GM19035 (cell line): ENCODE results near the gene SEL1L3.
A peak's percentile ranks its signal among the peaks of the same experiment; 100 is the strongest.
"Not testable (repeated sequence)": the region's sequence is repeated elsewhere in the genome, so short reads cannot be mapped to it uniquely, and the experiment has no call there.

Experiments
- ATAC-seq: cut with Tn5 transposase; IDR thresholded peaks from one replicate; pipeline ENCODE4 v1.9.1; 2021; ENCODE audit not compliant: unreplicated experiment

The SEL1L3 gene

DNA sequence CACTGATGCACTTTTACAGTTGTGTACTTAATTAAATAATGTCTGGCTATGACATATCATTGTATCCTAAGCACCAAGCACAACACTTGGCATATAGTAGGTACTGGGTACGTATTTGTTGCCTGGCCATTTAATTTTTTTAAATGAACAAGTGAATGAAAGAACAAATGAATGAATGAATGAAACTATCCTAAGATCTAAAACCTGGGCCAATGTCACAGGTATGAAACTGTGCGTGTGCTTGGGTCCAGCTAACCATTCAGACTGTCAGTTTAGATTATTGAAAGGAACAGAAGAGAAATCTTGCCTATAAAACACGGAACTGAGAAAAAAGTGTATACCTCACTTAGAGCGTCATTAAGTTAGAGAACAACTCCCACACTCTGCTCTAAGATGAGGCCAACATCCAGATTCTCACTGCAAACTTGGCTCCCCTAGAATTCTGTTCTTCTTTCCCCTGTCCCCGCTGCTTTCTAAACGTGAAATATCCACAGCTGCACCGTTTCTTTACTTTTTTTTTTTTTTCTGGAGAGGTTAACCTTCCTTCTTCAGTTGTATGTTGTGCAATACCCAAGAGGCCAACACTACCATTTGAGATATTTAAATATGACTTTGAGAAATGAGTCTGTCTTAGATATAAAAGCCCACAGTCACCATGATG is 17.3 kb upstream of the SEL1L3 start:
- ATAC-seq = peak; percentile 50

DNA sequence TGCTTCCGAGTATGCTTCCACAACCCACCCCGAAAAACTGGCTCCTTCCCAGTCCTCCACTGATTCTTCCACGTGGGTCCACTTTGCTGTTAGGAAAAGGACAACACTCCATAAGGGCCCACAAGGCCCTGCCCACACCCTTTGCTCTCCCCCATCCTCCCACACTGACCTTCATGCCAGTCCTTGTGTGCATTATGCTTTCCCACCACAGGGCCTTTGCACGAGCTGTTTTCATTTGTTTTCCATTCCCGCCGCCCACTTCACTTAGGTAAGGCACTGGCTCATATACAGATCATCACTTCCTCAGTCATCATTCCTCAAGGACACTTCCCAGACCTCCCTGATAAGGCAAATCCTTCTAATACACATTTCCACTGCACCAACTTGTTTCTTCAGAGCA is 16.8 kb upstream of the SEL1L3 start:
- no peak for ATAC-seq

DNA sequence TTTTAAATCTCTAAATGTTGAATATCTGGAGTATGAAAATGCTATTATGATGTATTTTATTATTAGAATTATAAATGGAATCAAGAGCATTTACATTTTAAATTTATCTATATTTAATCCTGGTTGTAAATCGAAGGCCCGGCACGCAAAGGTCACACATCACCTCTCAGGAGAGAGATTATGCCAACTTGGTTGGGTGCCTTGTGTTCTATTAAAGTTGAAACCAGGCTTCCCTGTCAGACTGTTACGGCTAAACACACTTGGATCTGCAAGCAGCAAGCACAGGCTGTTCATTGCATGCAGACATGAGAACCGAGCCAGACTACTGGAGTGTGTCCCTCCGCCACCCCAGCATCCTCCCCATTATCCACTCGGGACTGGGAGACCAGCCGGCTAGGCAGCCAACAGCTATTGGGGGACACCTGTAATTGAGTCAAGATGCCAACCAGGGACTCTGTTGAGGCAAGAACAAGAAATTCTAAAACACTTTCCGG is 16.4 kb upstream of the SEL1L3 start:
- no peak for ATAC-seq

DNA sequence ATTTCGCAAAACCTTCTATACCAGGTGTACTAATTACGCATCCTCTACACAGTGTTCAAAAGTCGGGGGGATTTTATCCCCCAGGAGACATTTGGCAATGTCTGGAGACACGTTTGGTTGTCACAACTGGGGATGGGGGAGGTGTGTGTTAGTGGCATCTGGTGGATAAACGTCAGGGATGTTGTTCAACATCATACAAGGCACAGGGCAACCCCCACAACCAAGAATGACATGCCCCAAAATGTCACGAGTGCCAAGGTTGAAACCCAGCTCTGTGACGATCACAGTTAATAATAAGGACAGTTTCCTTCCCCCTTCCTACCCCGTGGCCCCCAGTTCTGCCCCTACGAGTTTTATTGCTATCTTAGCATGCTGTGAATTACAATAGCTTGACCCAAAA is 15.9 kb upstream of the SEL1L3 start:
- no peak for ATAC-seq

DNA sequence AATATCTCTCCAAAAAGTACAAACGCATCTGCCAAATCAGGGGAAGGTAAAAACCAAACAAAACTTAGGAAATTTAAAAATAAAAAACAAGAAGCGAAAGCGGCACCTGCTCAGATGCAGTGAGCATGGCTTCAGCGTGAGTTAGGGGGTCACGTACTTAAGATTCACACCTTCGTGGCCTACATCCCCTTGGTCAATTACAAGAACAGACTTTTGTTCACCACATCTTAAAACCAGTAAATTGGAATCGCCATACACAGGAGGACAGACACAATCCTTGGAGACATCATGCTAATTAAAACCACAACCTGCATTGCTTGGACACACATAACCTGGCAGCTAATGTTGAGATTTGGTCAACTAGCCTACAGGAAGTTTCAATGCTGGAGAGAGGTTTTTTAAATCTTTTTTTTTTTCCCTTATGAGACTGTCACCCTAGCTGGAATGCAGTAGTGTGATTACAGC is 12.5 kb upstream of the SEL1L3 start:
- ATAC-seq = peak; percentile 57

DNA sequence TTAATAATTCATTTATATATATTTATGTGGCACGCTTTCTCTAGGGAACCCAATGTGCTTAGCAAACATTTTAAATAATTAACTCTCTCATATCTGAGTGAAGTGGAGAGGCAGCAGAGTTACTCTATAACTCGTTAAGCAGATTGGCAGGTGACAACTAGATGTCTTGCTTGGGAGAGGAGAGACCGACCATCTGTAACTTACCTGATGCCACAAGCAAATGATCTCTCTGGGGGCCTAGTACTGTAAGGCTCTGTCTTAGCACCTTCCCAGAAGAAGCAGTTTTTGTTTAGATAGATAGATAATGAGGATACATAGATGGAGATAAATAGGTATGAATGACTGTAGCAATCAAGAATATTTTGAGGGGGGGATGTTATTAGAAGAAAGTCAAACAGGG is 11.9 kb upstream of the SEL1L3 start:
- ATAC-seq = peak; percentile 30

DNA sequence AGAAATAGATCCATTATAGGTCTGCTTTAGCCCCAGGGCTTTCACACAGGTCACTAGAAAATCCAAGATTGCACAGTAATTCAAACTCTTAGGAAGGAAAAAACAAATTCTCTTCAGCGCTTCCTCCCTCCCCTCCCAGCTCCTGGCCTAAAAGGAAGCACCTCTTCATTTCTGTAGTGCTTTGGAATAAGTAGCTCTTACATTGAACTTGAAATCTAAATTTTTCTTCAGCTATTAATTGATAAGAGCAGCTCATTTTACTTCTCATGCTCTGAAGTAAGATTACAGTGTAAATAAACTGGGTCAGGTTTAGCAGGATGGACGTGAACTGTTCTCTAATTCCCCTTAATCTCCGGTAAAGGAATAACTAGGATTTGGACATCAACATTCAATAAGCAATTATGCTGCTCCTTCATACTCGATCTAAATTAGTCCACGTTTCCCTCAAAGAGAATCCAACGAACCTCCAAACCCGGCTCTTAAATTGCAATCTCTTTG is 10.9 kb upstream of the SEL1L3 start:
- no peak for ATAC-seq

DNA sequence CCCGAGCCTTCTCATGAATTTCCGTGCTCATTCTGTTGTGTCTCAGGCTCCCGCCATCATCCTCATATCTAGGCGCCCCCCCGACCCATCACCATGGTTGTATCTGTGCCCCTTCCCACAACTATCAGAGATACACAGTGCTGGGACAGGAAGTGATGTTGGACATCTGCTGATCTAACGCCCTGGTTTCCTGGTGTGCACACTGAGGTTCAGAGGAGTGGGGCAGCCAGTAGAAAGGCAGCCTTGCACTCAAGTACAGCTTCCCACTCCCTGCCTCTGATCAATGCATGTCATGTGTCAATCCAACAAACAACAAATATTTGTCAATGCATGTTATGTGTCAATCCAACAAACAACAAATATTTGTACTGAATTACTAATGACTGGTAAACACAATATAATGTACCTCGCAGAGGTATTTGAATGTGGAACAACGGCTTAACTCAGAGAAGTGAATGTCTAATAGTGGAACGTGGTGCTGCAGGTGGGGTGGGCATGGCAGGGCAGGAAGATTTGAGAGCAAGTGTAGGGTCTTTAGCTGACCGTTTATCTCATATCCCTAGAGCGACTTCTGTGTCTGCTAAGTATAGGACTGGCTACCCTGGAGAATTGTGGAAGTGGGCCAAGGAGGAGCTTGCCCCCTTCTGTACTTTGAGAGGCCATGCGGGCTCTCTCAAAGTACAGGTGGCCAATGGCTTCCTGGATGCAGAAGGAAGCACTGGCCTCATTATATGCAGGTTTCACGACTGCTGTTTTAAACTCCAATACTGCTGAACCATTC is 10.3 kb upstream of the SEL1L3 start:
- no peak for ATAC-seq

DNA sequence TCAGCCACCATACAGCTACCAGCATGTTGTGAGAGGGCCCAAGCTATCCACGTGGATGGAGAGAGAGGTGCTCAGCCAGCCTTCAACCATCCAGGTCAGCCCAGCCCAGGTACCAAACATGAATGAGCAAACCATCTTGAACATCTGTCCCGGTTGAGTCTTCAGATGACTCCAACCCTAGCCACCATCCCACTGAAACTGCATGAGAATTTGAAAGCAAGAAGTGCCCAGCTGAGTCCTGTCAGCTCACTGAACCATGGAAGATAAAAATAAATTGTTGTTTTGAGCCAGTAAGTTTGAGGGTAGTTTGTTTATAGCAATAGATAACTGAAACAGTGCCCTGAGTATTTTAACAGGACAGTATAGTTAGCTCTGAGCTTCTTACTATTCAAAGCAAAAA is 7.3 kb upstream of the SEL1L3 start:
- peak; percentile 43 for ATAC-seq

DNA sequence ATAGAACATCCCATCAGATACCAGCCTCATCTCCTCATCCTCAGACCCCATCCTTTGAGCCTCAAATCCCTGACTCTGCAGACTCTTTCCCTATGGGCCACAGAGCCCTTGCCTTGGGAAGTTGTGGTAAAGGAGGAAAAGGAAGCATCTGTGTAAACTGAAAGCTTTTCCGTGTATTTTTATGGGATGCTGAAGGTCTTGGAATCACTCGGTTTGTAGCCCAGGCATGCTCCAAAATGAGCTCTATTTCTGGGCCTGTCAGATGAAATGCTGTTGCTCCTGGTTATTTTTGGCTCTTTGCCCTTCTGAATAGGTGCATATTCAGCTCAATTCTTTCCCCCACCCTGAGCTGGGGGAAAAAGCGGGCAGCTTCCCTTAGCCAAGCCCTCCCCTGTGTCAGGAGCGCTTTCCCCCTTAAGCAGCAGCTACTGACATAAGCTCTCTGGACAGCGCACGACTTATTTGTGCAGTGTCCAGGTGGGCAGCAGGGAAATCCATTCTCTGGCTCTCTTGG is 5.0 kb upstream of the SEL1L3 start:
- ATAC-seq = no peak

DNA sequence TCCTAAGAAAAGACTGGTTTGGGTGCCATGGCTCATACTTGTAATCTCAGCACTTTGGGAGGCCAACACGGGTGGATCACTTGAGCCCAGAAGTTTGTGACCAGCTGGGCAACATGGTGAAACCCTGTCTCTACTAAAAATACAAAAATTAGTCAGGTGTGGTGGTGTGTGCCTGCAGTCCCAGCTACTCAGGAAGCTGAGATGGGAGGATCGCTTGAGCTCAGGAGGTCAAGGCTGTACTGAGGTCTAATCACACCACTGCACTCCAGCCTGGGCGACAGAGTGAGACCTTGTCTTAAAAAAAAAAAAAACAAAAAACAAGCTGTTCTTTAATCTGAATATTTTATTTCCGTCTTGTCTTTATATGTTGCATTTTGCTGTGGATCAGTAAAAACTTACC is 3.6 kb upstream of the SEL1L3 start:
- ATAC-seq = not testable (repeated sequence)

DNA sequence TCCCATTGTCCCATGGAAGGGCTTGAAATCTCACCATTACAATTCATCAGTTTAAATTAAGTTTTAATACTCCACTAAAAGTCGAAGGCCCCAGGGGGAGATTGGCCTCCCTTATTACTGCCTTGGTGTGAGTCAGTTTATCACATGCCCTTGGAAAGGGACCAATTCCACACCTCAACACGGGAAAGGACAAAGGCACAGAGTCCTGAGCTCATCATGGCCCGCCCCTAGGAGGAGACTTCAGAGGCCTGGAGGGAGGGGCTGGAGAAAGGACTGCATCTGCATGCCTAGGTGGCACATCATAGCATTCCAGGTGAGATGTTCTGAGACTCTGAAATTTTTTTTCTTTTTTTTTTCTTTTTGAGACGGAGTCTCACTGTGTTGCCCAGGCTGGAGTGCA is 2.8 kb upstream of the SEL1L3 start:
- ATAC-seq = no peak

DNA sequence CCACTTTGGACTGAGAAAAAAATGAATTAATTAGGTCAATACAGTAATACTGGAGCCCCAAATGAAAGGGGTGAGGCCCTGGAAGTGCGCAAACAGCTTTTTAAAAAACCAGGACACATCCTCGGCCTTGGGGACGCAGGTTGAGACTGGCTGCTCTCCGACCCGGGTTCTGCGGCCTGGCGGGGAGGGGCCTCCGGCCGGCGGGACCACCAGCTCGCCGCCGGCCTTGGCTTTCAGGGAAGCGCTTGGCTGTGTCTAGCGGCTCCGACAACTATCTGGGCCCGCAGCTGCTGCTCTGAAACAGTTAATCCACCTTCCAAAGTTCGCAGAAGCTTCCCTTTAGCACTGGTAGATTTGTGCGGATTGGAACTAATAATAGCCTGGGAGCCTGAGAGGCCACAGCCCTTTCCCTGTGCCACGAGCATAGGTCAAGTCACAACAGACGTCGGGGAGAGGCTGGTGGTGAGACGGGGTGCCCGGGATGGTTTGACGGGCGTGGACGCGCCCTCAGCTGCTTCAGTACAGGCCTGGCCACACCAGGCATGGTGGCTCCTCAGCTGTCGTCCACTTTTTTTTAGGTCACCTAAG is 1.1 kb upstream of the SEL1L3 start:
- ATAC-seq = no peak

DNA sequence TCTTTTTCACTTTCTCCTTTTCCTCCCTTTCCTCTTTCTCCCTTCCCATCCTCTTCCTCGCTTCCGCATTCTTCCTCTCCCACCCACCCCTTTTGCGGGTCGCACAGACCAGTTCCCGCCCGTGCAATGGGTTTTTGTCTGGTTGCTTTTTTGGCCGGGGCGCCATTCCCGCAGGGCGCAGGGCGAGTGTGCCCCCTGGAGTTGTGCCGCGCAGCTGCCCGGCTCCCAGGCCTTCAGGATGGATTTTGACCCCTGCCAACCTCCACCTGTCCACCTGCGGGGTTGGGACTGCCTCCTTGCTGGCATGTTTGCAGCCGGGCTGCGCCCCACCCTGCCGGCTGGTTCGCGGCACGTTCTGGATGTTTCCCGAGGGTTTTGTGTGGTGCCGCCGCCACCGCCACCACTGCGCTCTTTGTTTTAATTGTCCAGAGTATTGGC is 578 bp upstream of the SEL1L3 start:
- ATAC-seq = no peak

DNA sequence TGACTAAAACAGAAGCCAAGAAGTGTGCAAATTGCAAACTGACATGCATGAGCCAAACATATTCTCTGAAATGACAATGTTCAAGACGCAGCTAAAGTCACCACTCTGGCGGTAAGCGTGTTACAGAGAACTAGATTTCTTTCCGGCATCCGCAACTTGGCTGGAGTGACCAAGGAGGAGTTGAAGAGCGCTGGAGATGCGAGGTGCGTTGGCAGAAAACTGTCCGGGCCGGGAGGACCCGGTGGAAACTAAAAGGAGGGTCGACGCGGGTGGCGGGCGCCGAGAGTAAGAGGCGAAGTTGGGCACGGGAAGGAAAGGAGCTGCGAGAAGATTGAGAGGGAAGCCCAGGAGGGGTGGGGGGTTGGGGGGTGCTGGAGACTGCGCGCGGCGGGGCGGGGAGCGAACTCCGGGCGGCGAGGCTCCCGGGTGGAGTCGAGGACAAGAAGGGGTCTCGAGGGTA is 807 bp downstream of the SEL1L3 start:
- peak; percentile 14 for ATAC-seq

DNA sequence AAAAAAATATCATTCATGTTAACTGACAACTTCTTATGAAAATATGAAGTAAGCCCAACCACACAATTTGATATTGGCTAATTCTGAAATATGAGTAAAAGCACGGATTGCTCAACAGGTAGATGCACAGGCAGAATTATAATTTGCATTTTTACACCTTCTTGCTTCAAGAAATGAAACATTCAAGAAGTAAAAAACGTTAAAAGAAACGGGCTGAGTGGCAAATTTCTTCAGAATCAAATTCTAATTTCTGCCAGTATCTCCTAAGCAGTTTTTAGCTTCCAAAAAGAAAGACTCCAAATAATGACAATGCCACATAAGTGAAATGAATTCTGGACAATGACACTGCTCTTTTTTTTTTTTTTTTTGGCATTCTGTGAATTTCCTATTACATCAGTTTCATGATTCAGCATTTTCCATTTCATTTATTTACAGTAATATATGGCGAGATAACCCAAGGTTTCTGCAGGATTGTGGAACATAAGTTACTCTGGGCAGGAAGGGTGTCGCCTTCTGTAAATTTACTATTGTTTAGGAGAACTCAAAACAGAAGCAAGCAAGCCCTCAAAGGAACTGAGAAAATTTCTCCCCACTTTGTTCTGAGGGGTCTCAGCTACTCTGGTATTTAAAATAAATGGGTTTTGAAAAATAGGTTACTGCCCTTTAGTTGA is 1.4 kb downstream of the SEL1L3 start:
- ATAC-seq = no peak

DNA sequence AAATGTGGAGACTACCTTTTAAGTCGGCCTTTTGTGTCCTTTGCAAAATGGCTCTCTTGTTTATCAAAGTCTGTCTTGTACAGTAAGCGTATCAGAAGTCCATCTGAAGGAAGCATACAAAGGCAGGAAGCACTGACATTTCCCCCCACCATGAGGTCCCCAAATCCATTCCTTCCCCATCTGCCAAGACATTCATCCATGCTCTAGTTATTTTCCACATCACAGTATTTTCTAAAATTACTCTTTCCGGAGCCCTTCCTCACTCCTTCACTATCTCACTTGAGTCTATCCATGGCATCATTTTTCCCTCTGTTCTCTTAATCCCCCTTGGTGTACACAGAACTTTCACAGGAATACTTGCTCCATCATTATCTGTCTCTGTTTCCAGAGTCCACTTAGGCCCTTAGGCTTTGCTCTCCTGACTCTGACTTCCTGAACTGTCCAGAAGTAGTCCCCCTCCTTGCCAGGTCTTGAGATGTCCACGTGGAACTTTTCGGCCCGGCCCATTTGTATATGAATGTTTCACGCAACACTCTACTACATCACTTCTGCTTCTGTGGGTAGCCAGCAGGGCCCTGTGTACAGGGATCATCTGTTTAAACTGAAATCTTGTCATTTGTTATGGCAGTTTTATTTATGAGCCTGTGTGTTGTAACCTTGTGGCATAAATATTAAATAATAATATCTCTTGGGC is 2.1 kb downstream of the SEL1L3 start:
- peak; percentile 27 for ATAC-seq

DNA sequence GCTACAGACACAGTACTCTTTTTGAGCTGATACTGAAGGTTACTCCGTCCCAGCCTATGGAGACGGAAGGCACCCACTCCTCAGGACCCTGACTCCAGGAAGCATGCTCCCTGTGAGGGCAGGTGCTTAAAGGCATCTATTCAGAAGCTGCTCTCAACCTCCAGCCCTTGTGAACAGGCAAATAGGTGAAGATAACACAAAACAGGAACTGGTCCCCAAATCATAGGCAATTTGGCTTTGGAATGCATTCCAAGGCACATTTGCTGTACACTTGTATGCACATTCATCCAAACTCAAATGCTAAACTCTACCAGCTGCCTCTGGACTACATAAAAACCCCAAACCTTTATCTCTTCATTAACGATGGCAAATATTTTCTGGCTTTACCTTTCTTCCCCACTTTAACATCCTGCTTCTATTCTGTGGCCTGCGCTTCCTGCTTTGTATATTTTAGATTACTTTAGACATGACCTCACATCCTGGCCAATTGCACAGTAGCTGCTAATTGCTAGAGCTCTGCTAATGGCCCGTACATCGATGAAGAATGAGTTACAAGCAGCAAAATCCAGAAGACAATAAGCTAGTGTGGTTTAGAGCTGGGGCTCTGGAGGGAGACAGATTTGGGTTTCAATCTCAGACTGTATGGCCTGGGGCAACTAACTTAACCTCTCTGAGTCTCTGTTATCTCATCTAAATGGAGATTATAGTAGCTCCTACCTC is 3.2 kb downstream of the SEL1L3 start:
- peak; percentile 47 for ATAC-seq

DNA sequence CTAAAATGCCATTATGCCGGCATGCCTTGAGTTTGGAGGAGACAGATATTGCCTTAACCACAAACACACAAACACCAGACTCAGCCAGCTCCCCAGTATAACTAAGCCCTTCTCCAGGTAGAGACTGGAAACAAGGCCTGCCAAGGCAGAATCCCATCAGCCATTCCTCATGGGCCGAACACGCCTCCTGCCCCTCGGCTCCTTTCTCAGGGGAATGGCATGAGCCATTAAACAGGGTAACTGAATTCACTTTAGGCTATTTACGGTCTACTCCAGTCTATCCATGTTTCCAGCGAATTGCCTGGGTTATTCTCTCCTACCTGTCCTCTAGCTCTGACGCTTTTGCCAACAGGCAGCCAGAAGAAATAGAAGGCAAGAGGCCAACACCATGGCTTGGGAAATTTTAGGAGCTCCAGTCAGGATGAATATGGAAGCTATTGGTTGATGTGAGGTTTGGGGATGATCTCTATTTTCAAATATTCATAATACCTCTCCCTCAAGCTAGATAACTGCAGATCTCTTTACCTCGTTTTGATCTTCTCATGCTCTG is 4.9 kb downstream of the SEL1L3 start:
- no peak for ATAC-seq
